IMR-90 (cell line): Measurements from ENCODE around the gene CYB5R4. TPM values are rescaled to one million over a fixed set of nuclear protein-coding genes. Genes with fewer than 3 reads are reported as not detected.

ENCODE experiments used
- ATAC-seq: fragments of 200-7000 bp; cut with Tn5 transposase; 2 replicates; pipeline ENCODE4 v1.9.1; 2020; ENCODE audit warnings: low read depth, mild to moderate bottlenecking, moderate library complexity
- BruUV-seq: library from RNA; stranded (reverse); fragments of 400-500 nt; replicated peaks from 2 replicates; lab custom pipeline; 2021; lab: Mats Ljungman, UMichigan
- CTCF ChIA-PET: fragments of 300-600 bp; formaldehyde crosslinking; extraction: SDS; loops from one replicate; lab custom pipeline; 2021; ENCODE audit warnings: antibody characterized with exemption; lab: Yijun Ruan, JAX
- POLR2A ChIA-PET: fragments of 300-600 bp; sonication (Branson Sonifier 250); formaldehyde crosslinking; loops from one replicate; lab custom pipeline; 2022; ENCODE audit warnings: antibody characterized with exemption; ENCODE audit not compliant: unreplicated experiment; lab: Charles Lee
- DNase-seq: peaks from one replicate; pipeline ENCODE4 v3.0.0; 2013
- H2AFZ ChIP-seq: replicated peaks from 2 replicates; pipeline ENCODE3; 2013; ENCODE audit warnings: low read length, mild to moderate bottlenecking; ENCODE audit not compliant: poor library complexity
- H2AK5ac ChIP-seq: 2 replicates; pipeline ENCODE4 v1.6.1; 2013; ENCODE audit warnings: low read depth, low read length, inconsistent platforms
- H2AK9ac ChIP-seq: replicated peaks from 2 replicates; pipeline ENCODE3; 2013; ENCODE audit warnings: mild to moderate bottlenecking, low read depth, low read length, moderate library complexity; ENCODE audit not compliant: poor library complexity
- H2BK120ac ChIP-seq: 2 replicates; pipeline ENCODE4 v1.6.1; 2013; ENCODE audit warnings: low read depth, low read length, inconsistent platforms
- H2BK15ac ChIP-seq: 3 replicates; pipeline ENCODE4 v1.6.1; 2013; ENCODE audit warnings: low read depth, low read length, inconsistent platforms
- H2BK20ac ChIP-seq: 2 replicates; pipeline ENCODE4 v1.6.1; 2013; ENCODE audit warnings: low read depth, mild to moderate bottlenecking, inconsistent platforms, low read length, moderate library complexity
- H2BK5ac ChIP-seq: 2 replicates; pipeline ENCODE4 v1.6.1; 2013; ENCODE audit warnings: mild to moderate bottlenecking, low read depth, low read length, inconsistent platforms; ENCODE audit not compliant: poor library complexity, severe bottlenecking
- H3K14ac ChIP-seq: replicated peaks from 2 replicates; pipeline ENCODE4 v1.6.1; 2013; ENCODE audit warnings: low read depth, low read length, inconsistent platforms
- H3K18ac ChIP-seq: 2 replicates; pipeline ENCODE4 v1.6.1; 2013; ENCODE audit warnings: low read depth, low read length, control low read depth
- H3K23ac ChIP-seq: 2 replicates; pipeline ENCODE4 v1.6.1; 2013; ENCODE audit warnings: low read depth, low read length, inconsistent platforms
- H3K27ac ChIP-seq: 2 replicates; pipeline ENCODE4 v1.5.1; 2013; ENCODE audit warnings: mild to moderate bottlenecking, control low read depth, low read length; ENCODE audit not compliant: insufficient read depth
- H3K27me3 ChIP-seq: 2 replicates; pipeline ENCODE4 v1.6.1; 2013; ENCODE audit warnings: low read length; ENCODE audit not compliant: control insufficient read depth, insufficient read depth
- H3K36me3 ChIP-seq: 2 replicates; pipeline ENCODE4 v1.6.1; 2013; ENCODE audit warnings: low read length, mixed read lengths; ENCODE audit not compliant: control insufficient read depth, insufficient read depth
- H3K4ac ChIP-seq: 2 replicates; pipeline ENCODE4 v1.6.1; 2013; ENCODE audit warnings: low read depth, low read length, inconsistent platforms
- H3K4me1 ChIP-seq: 2 replicates; pipeline ENCODE4 v1.6.1; 2013; ENCODE audit warnings: low read length, mixed read lengths; ENCODE audit not compliant: control insufficient read depth, insufficient read depth
- H3K4me2 ChIP-seq: 2 replicates; pipeline ENCODE4 v1.6.1; 2013; ENCODE audit warnings: low read depth, mild to moderate bottlenecking, control low read depth, low read length, moderate library complexity
- H3K4me3 ChIP-seq: 2 replicates; pipeline ENCODE4 v1.5.1; 2013; ENCODE audit warnings: low read depth, mild to moderate bottlenecking, control low read depth, low read length, moderate library complexity; ENCODE audit not compliant: insufficient read depth
- H3K56ac ChIP-seq: 2 replicates; pipeline ENCODE4 v1.6.1; 2013; ENCODE audit warnings: low read length, inconsistent platforms; ENCODE audit not compliant: insufficient read depth; ENCODE audit errors: extremely low read depth
- H3K79me1 ChIP-seq, 2 experiments: 2 replicates each; pipeline ENCODE4 v1.6.1; 2013; ENCODE audit warnings: low read length in 2 of 2, inconsistent platforms in 1 of 2, low read depth in 1 of 2
- H3K9ac ChIP-seq: 2 replicates; pipeline ENCODE4 v1.6.1; 2013; ENCODE audit warnings: low read depth, low read length, control low read depth
- H3K9me1 ChIP-seq: 2 replicates; pipeline ENCODE4 v1.6.1; 2013; ENCODE audit warnings: low read length, inconsistent platforms; ENCODE audit not compliant: insufficient read depth
- H3K9me3 ChIP-seq: 2 replicates; pipeline ENCODE4 v1.6.1; 2013; ENCODE audit warnings: low read length; ENCODE audit not compliant: control insufficient read depth, insufficient read depth
- H4K20me1 ChIP-seq: 2 replicates; pipeline ENCODE4 v1.6.1; 2013; ENCODE audit warnings: low read length, inconsistent platforms; ENCODE audit not compliant: insufficient read depth
- H4K5ac ChIP-seq: 2 replicates; pipeline ENCODE4 v1.6.1; 2013; ENCODE audit warnings: mild to moderate bottlenecking, low read depth, low read length, control low read depth
- H4K8ac ChIP-seq, 2 experiments: 2 replicates each; pipeline ENCODE4 v1.6.1; 2013; ENCODE audit warnings: low read depth in 2 of 2, low read length in 2 of 2, control low read depth in 1 of 2, inconsistent platforms in 1 of 2
- H4K91ac ChIP-seq: 2 replicates; pipeline ENCODE4 v1.6.1; 2013; ENCODE audit warnings: low read depth, low read length, inconsistent platforms; ENCODE audit not compliant: insufficient read depth
- MAFK ChIP-seq: IDR thresholded peaks from 2 replicates; pipeline ENCODE4 v1.6.1; 2012; ENCODE audit warnings: low read depth, low read length, improper control_type of control experiment
- WGBS, 2 experiments: methylation state at CpG; one replicate each; pipeline versions ENCODE4 v1.1.5 to v1.1.7; 2013; ENCODE audit warnings: missing lambda C conversion rate in 2 of 2; ENCODE audit not compliant: insufficient read length in 1 of 2; ENCODE audit errors: extremely low coverage in 2 of 2; 5-methylcytosine and 5-hydroxymethylcytosine counted together
- dilution Hi-C: fragments of 300-500 bp; cut with HindIII; formaldehyde crosslinking; loops from one replicate; pipeline ENCODE4 v1.14.3; 2018; ENCODE audit warnings: low sequenced_read_pairs; ENCODE audit not compliant: unreplicated experiment
- in situ Hi-C: fragments of 300-500 bp; cut with MboI; formaldehyde crosslinking; loops from 3 replicates; pipeline ENCODE4 v1.14.3; 2019; ENCODE audit warnings: low sequenced_read_pairs, inconsistent platforms, mixed read lengths
- intact Hi-C: fragments of 100-400 bp; cut with micrococcal nuclease; formaldehyde crosslinking; loops from 2 replicates; pipeline ENCODE4 v1.10.0; 2022
- polyA plus RNA-seq, 3 experiments: library from polyadenylated mRNA; depleted of rRNA; stranded (reverse); fragments of >200 nt; gene quantifications; 2 replicates each; pipeline ENCODE4 v1.2.3, GENCODE V29; 2012; ENCODE audit warnings: low replicate concordance in 1 of 3
- total RNA-seq: library from RNA; depleted of rRNA; stranded (reverse); fragments of >200 nt; gene quantifications from 2 replicates; pipeline ENCODE4 v1.2.3, GENCODE V29; 2012
- TF ChIP-seq, protein P1 (sequence below): fragments of 150-350 bp; IDR thresholded peaks from 2 replicates; pipeline ENCODE4 v1.6.1; 2017; ENCODE audit warnings: mild to moderate bottlenecking, antibody characterized with exemption, low read length, low read depth

CYB5R4 gene
- total and polyA plus RNA-seq, 2 of the 4 experiments (the other 2 are of a cell fraction) = 3.2 to 6.1 TPM

DNA sequence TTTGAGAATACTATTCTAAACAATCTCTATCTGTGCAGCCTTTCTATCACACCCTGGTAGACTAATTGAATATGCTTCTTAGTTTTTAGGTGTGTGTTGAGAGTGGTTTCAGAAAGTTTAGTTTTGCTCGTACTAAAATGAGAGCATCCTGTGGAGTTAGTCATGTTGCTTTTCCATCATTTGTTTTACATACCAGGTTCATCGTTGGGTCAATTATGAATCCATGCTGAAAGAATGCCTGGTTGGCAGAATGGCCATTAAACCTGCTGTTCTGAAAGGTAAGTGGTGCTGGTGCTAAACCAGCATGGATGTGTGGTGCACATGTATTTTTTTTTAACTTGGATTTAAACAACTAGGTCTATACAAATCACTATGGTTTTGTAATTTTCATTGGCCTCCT is 49.3 kb downstream of the CYB5R4 start:
- dilution Hi-C loops = no loop called here
- ATAC-seq = peak; percentile 53
- no peak overlapping the region for H2AFZ ChIP-seq
- peak; percentile 16; the same call in 1 of the 2 replicates for TF ChIP-seq MAFK
- TF ChIP-seq, protein P1, sequence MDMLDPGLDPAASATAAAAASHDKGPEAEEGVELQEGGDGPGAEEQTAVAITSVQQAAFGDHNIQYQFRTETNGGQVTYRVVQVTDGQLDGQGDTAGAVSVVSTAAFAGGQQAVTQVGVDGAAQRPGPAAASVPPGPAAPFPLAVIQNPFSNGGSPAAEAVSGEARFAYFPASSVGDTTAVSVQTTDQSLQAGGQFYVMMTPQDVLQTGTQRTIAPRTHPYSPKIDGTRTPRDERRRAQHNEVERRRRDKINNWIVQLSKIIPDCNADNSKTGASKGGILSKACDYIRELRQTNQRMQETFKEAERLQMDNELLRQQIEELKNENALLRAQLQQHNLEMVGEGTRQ = no peak
- H2BK120ac ChIP-seq = no peak overlapping the region
- no peak overlapping the region for H4K5ac ChIP-seq
- H4K91ac ChIP-seq = no peak overlapping the region
- ChIA-PET POLR2A (no interaction called here), CTCF (no interaction called here)
- no peaks in the 10 kb centered on the region for H3K36me3 ChIP-seq
- H2BK5ac ChIP-seq = no peak overlapping the region
- no peak overlapping the region for H3K4ac ChIP-seq
- no peak overlapping the region for H2AK9ac ChIP-seq
- H3K4me2 ChIP-seq = no peak overlapping the region
- peaks cover 7% of the 10 kb centered on the region; the same call in 1 of the 2 replicates for H3K9me1 ChIP-seq
- H3K27ac ChIP-seq = no peak overlapping the region
- DNase-seq = peak; percentile 65
- intact Hi-C loops = no loop called here
- H3K4me1 ChIP-seq = peaks cover 1% of the 10 kb centered on the region; the same call in 1 of the 2 replicates
- no peak overlapping the region for H3K9ac ChIP-seq
- H3K79me1 ChIP-seq = peaks cover 16 to 20% of the 10 kb centered on the region in 2 experiments
- H3K27me3 ChIP-seq = no peaks in the 10 kb centered on the region
- H2BK15ac ChIP-seq = no peak overlapping the region
- H4K8ac ChIP-seq = no peak overlapping the region
- H2BK20ac ChIP-seq = no peak overlapping the region
- peaks cover 11% of the 10 kb centered on the region; the same call in 1 of the 2 replicates for H4K20me1 ChIP-seq
- H3K4me3 ChIP-seq = no peak overlapping the region
- H3K9me3 ChIP-seq = no peaks in the 10 kb centered on the region
- H3K18ac ChIP-seq = no peak overlapping the region
- 60% methylated on average over 1 of the region's 2 CpGs; no CpG with 5 or more reads in 1 of the 2 experiments for WGBS, 2 experiments
- no TSS peak for BruUV-seq
- H2AK5ac ChIP-seq = no peak overlapping the region
- in situ Hi-C loops = no loop called here
- H3K23ac ChIP-seq = no peak overlapping the region
- no peak overlapping the region for H3K56ac ChIP-seq
- H3K14ac ChIP-seq = no peak overlapping the region
